H54 (cell line): ENCODE data around the gene PARP14.
"Not testable (repeated sequence)": the region's sequence is repeated elsewhere in the genome, so short reads cannot be mapped to it uniquely, and the experiment has no call there.

Experiments used
- DNase-seq: peaks from one replicate; pipeline ENCODE4 v3.0.0; 2011; ENCODE audit warnings: low spot score, mixed read lengths; ENCODE audit not compliant: insufficient read length
- FAIRE-seq: peaks from 3 replicates; lab custom pipeline; 2011; peaks lifted over from hg19 to GRCh38; lab: Jason Lieb, UNC
- POLR2A ChIP-seq: IDR thresholded peaks from 2 replicates; pipeline ENCODE4 v1.6.1; 2011; ENCODE audit warnings: low read depth, mild to moderate bottlenecking, low read length

The PARP14 gene

GRCh38 chr3:122680475-122681283, at the start of gene PARP14:
Gene PARP14 (plus strand): TSS chr3:122680839. CDS start chr3:122680884, 45 bp downstream.
- DNase-seq (peak; percentile 38), FAIRE-seq (no peak)
- 0 out of 2 replicates have a peak, but pooled peaks have one; percentile 15 for TF ChIP-seq POLR2A

- no peak for TF ChIP-seq POLR2A
- peak; percentile 11 for DNase-seq
- peak; percentile 23 for FAIRE-seq
These were observed 44.9 kb upstream of the PARP14 start for GRCh38 chr3:122635789-122636188.

DNA sequence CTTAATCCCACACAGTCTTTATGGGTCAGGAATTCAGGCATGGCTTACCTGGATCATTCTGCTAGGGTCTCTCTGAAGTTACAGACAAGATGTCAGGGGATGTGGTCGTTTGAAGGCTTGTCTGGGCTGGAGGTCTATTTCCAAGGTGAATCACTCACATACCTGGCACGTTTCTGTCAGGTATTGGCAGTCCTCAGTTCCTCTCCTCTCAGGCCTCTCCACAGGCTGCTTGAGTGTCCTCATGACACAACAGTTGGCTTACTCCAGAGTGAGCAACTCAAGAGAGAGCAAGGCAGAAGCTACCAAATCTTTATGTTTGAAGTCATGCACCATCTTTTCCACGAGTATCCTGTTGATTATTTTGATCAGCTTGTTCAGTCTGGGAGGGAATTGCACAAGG, 43.9 kb upstream of the PARP14 start:
- TF ChIP-seq POLR2A = no peak
- no peak for FAIRE-seq
- DNase-seq = no peak

DNA sequence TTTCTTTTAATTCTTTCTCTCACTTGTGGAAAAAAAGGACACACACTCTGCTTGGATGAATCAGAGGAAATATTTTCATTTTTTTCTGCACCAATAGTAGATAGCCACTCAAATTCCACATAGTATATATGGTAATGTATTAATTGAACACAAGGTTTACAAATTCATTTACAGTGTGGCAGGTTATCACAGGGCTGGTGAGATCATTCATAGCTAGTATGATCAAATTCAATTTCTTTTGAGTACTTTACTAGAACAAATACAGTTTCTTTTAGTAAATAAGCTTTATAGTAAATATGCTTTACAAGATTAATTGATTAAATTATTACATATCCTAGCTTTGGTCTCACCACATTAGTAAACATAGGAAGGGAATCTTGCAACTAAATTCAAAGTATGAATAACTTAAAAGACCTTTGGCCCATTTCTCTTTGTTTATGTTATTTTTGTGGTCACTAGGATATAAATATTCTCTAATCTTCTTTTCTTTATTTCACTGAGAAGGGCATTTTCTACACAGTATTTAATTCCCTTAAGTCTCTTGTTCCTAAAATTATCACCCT, 40.1 kb upstream of the PARP14 start:
- FAIRE-seq = no peak
- TF ChIP-seq POLR2A = no peak
- no peak for DNase-seq

DNA sequence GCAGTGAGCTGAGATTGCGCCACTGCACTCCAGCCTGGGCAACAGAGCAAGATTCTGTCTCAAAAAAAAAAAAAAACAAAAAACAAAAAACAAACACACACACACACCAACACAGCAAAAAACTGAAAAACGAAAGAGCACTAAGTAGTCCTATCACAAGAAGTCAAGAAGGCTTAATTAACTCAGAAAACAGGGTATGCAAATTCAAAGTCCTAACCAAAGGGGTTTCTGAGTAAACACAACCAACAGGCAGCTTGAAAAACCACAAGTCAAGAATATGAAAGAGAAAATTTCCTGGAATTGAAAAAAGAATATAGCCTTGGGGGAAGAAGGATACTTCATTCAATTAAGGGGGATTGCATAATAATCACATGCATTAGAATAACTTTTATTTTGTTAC, 37.7 kb upstream of the PARP14 start:
- no peak for TF ChIP-seq POLR2A
- FAIRE-seq (no peak), DNase-seq (no peak)

- no peak for TF ChIP-seq POLR2A
- DNase-seq = no peak
- FAIRE-seq = no peak
These were observed 34.3 kb upstream of the PARP14 start for GRCh38 chr3:122646146-122646988.

- not testable (repeated sequence) for DNase-seq, FAIRE-seq
These were observed 29.3 kb upstream of the PARP14 start for GRCh38 chr3:122651233-122651907.

- not testable (repeated sequence) for FAIRE-seq, DNase-seq
These were observed 28.7 kb upstream of the PARP14 start for GRCh38 chr3:122651962-122652361.

DNA sequence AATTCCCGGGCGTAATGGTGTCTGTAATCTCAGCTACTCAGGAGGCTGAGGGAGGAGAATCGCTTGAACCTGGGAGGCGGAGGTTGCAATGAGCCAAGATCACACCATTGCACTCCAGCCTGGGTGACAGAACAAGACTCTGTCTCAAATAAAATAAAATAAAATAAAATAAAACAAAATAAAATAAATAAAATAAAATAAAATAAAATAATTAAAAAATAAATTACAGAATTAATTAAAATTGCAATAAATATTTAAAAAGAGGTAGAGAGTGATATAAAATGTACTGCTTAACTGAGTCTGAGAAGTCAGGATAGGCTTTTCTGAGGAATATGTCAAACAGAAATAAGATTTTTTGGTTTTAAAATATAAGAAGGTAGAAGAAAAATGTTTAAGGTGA, 22.3 kb upstream of the PARP14 start:
- not testable (repeated sequence) for FAIRE-seq, DNase-seq

- DNase-seq (no peak), FAIRE-seq (no peak)
- TF ChIP-seq POLR2A = no peak
These were observed 20.2 kb upstream of the PARP14 start for GRCh38 chr3:122660297-122660974.

GRCh38 chr3:122661633-122662032, 19.0 kb upstream of the PARP14 start:
- no peak for FAIRE-seq
- no peak for DNase-seq
- no peak for TF ChIP-seq POLR2A

GRCh38 chr3:122662505-122662904, 18.1 kb upstream of the PARP14 start:
- TF ChIP-seq POLR2A = no peak
- FAIRE-seq = no peak
- no peak for DNase-seq

- no peak for TF ChIP-seq POLR2A
- no peak for FAIRE-seq
- no peak for DNase-seq
These were observed 15.3 kb upstream of the PARP14 start for GRCh38 chr3:122665226-122665786.

- no peak for DNase-seq
- no peak for TF ChIP-seq POLR2A
- no peak for FAIRE-seq
These were observed 14.8 kb upstream of the PARP14 start for GRCh38 chr3:122665881-122666280.
